Stimulated activated naive CD8-positive, alpha-beta T cell treated with anti-CD3 and anti-CD28 coated beads, Interleukin-15, Interleukin-2, amounts not matched to agents 100 ng/mL and 50 ng/mL, for 24 hours (primary cell): ENCODE measurements around the gene ADRA2B.

Experiments
- H3K27ac Mint-ChIP-seq: one replicate; pipeline ENCODE4 v1.8.0; 2021; ENCODE audit warnings: mild to moderate bottlenecking, mixed read lengths
- H3K27me3 Mint-ChIP-seq: one replicate; pipeline ENCODE4 v1.8.0; 2021; ENCODE audit warnings: mixed read lengths
- H3K36me3 Mint-ChIP-seq: one replicate; pipeline ENCODE4 v1.8.0; 2021; ENCODE audit warnings: low read depth, mixed read lengths
- H3K4me1 Mint-ChIP-seq: one replicate; pipeline ENCODE4 v1.8.0; 2021; ENCODE audit warnings: low read depth, mixed read lengths
- H3K4me3 Mint-ChIP-seq: one replicate; pipeline ENCODE4 v1.8.0; 2021; ENCODE audit warnings: mild to moderate bottlenecking, mixed read lengths
- H3K9me3 Mint-ChIP-seq: one replicate; pipeline ENCODE4 v1.8.0; 2021; ENCODE audit warnings: mixed read lengths

ADRA2B gene

DNA sequence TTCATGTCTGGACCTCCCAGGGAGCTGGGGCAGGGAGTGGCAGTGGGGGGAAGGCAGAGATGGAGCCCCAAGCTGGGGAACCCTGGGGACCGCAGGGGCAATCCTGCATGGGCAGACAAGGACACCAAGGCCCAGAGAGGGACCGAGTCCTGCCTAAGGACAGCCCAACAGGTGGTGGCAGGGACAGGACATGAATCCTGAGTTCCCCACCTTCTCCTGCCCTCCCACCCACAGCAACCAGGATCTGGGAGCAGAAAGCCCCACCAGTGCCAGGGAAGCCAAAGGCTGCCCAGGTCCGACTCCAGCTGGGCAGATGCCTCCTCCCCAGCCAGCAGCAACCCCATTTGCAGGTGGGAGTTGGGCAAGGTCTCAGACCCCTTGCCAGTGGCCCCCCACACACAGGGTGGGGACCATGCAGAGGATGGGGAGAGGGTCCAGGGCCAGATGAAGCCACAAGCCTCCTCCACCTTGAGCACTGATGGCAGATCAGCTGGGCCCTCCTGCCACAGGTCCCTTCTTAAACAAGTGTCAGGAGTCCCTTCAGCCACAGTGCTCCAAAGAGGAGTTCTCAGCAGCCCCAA lies 6.3 kb downstream of the ADRA2B start:
- no peak overlapping the region for H3K4me3 Mint-ChIP-seq
- no peaks in the 10 kb centered on the region for H3K4me1 Mint-ChIP-seq
- H3K27me3 Mint-ChIP-seq: no peaks in the 10 kb centered on the region
- no peaks in the 10 kb centered on the region for H3K9me3 Mint-ChIP-seq
- no peak overlapping the region for H3K27ac Mint-ChIP-seq
- H3K36me3 Mint-ChIP-seq: no peaks in the 10 kb centered on the region

DNA sequence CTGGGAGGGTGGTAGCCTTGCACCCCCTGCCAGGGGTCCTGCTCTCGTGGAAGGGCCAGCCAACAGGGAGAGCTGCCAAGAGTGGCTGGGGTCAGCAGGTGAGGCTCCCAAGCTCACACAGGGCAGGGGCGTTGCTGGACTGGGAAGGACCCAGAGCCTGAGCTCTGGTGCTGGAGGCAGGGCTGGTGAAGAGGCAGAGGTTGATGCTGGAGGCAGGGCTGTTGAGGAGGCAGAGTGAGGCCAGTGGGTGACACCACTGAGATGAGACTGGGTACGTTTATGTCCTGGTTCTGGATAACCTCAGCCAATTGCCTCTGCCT lies 7.0 kb downstream of the ADRA2B start:
- H3K4me3 Mint-ChIP-seq: no peak overlapping the region
- no peaks in the 10 kb centered on the region for H3K9me3 Mint-ChIP-seq
- no peak overlapping the region for H3K27ac Mint-ChIP-seq
- H3K27me3 Mint-ChIP-seq: no peaks in the 10 kb centered on the region
- no peaks in the 10 kb centered on the region for H3K4me1 Mint-ChIP-seq
- H3K36me3 Mint-ChIP-seq: no peaks in the 10 kb centered on the region

DNA sequence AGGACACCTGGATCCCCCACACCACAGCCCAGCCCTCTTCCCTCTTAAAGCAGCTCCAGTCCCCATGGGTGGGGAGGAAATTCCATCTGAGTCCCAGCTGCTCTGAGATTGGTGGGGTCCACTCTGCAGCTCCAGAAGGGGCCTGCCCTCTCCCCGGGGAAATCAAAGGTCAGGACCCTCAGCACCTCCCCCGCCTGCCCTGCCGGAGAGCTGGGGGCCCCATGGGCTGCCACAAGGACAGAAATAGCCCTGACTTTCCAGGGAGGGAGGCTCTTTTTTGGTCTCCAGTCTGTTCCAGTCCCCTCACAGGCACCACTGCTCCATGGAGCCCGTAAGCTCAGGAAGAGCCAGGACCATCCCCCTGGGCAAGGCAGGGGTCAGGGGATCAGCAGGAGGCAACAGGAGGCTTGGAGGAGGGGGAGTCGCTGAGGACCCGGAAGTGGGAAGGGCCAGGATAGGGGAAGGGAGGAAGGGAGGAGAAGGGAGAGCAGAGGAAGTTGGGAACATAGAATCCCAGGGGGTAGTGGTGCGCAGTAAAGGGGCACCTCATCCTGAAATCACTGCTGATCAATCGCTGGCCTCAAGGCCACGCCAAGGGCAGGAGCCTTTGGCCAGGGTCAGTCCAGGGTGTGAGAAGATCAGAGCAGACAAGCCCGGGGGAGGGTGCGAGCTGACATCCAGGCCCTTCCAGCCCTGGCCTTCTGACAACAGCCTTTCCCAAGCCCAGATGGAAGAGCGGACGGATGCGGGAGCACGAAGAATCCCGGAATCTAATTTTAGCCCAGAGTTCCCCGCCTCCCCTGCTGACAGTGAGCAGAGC lies 7.6 kb downstream of the ADRA2B start:
- H3K36me3 Mint-ChIP-seq: no peaks in the 10 kb centered on the region
- H3K4me1 Mint-ChIP-seq: no peaks in the 10 kb centered on the region
- H3K9me3 Mint-ChIP-seq: no peaks in the 10 kb centered on the region
- no peaks in the 10 kb centered on the region for H3K27me3 Mint-ChIP-seq
- no peak overlapping the region for H3K27ac Mint-ChIP-seq
- H3K4me3 Mint-ChIP-seq: no peak overlapping the region

DNA sequence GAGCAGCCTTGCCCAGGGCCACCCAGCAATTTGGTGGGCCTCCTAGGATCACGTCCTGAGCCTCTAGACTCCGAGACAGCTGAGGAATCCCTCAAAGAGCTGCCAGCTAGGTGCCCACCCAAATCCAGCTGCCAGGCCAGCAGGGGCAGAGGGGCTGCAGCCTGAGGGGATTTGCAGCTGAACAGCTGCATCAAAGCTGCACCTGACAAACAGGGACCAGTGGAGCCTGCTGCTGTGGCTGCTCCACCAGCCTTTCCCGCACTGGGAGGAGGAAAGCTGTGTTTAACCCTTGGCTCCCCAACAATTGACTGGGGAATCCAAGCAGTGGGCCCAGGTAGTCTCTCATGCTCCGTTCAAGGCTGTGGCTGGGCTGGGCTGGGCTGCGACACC lies 8.2 kb downstream of the ADRA2B start:
- Mint-ChIP-seq H3K4me1 (no peaks in the 10 kb centered on the region), H3K27ac (no peak overlapping the region), H3K4me3 (no peak overlapping the region), H3K9me3 (no peaks in the 10 kb centered on the region), H3K27me3 (no peaks in the 10 kb centered on the region), H3K36me3 (no peaks in the 10 kb centered on the region)

DNA sequence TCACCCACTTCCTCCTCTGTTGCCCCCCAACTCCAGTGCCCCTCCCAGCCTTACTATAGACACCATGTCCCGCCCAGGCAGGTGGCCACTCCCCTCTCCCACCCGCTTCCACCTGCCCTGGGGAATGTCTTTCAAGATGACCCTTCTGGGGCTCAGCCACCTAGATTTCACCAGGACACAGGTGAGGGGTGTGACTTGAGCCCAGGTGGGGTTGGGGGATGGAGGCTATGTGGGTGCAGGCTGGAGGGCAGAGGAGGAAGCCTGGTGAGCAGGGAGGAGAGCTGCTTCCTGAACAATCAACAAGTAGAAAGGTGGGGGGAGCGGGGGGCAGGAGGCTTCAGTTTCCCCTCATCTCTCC lies 8.7 kb downstream of the ADRA2B start:
- Mint-ChIP-seq H3K36me3 (no peaks in the 10 kb centered on the region), H3K27ac (no peak overlapping the region), H3K9me3 (no peaks in the 10 kb centered on the region), H3K4me1 (no peaks in the 10 kb centered on the region), H3K27me3 (no peaks in the 10 kb centered on the region), H3K4me3 (no peak overlapping the region)

DNA sequence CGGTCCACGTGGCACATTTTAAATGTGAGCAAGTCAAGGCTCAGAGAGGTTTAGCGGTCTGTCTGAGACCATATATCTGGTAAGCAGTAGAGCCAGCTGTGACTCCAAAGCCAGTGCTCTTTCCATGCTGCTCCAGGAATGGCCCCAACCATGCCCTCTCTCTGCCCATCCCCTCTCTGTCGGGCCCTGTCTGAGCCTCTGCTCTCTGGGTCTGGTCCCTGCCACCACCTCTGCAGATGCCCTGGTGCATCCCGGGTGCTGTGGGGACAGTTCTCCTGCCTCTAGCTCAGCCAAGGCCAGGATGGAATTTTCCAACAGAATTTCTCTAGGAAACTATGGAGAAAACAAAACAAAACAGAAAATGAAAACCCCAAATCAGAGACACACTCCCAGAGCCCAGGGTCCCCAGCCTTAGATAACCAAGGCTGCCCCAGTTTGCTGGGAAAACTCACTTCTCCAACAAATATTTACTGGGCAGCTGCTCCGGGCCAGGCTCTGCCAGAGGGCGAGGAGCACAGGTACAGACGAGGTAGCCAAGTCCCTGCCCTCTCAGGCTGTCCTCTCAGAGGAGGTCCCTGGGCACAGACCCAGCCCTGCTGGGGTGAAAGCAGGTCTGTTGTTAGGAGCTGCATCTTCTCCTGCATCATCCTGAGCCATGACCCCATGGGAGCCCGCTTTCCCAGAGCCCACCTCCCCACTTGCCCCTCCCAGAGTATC lies 9.2 kb downstream of the ADRA2B start:
- no peak overlapping the region for H3K4me3 Mint-ChIP-seq
- H3K4me1 Mint-ChIP-seq: no peaks in the 10 kb centered on the region
- H3K36me3 Mint-ChIP-seq: no peaks in the 10 kb centered on the region
- H3K27ac Mint-ChIP-seq: no peak overlapping the region
- no peaks in the 10 kb centered on the region for H3K27me3 Mint-ChIP-seq
- H3K9me3 Mint-ChIP-seq: no peaks in the 10 kb centered on the region

DNA sequence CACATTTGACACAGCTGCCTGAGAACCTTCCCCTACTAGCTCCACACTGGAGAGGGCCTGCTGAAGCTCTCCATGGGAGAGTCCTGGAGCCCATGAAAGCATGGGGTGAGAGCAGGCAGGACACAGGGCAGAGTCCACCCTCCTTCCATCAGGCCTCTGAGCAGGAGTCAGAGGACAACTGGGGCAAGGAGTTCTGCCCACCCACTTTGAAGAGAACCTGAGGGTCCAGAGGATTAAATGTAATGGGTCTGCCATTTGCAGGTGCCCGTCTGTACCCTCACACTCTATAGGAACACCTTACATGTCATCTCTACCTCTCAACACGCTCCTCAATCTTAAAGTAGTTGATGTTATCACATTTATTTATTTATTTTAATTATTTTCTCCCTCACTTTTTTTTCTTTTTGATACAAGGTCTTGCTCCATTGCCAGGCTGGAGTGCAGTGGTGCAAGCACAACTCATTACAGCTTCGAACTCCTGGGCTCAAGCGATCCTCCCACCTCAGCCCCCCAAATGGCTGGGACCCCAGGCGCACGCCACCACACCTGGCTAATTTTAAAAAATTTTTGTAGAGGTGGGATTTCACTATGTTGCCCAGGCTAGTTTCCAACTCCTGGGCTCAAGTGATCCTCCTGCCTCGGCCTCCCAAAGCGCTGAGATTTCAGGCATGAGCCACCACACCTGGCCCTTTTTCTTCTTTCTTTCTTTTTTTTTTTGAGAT lies 10.2 kb downstream of the ADRA2B start:
- H3K27ac Mint-ChIP-seq: no peak overlapping the region
- H3K27me3 Mint-ChIP-seq: no peaks in the 10 kb centered on the region
- H3K9me3 Mint-ChIP-seq: no peaks in the 10 kb centered on the region
- no peaks in the 10 kb centered on the region for H3K4me1 Mint-ChIP-seq
- H3K36me3 Mint-ChIP-seq: no peaks in the 10 kb centered on the region
- H3K4me3 Mint-ChIP-seq: no peak overlapping the region

DNA sequence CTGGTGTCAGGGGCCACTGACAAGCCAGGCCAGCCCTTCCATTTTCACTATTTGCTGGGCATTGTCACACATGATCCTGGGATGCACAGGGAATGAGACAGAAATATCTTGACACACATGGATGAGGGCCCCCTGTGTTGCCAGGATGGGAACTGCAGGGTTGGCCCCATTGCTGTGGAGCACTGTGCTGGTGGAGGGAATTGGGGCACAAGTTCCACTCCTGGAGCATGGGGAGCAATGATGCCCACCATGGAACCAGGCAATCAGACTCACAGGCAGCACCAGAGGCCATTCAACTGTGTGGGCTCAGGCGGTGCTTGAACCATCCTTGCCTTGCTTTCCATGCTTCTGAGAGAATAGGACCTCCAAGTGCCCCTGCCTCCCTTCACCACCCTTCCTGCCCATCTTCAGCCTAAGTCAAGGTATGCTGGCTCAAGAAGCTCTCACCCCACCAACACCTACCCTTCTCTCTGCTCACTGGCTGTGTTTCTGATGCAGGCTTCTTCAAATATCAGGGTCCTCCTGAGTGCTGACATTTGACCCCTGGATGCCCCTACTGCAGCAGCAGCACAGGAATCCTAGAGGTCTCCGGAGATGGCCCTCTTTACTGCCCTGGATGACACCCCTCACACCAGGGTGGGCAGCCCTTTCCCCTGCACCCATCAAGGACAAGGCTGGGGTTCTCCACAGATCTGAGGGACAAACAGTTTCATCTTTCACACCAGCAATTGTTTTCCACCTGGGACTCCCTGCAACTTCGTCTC lies 11.0 kb downstream of the ADRA2B start:
- Mint-ChIP-seq H3K27me3 (no peaks in the 10 kb centered on the region), H3K36me3 (no peaks in the 10 kb centered on the region), H3K4me1 (no peaks in the 10 kb centered on the region), H3K9me3 (no peaks in the 10 kb centered on the region), H3K4me3 (no peak overlapping the region), H3K27ac (no peak overlapping the region)

DNA sequence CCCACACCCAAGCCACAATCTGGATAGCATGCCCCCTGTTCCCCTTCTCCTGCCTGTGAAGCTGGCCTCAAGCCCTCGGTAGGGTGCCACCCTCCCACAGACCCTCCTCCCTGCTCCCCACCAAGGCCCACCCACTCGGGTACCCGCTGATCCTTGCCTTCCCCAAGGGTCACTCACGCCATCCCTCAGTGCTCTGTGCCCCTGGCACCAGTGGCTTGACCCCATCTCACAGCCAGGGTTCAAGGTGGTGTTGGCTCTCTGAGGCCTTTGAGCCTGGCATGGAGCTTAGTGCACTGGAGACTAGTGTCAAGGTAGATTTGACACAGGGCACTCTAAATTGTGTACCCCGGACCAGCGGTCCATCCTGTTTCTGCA lies 11.9 kb downstream of the ADRA2B start:
- Mint-ChIP-seq H3K27ac (no peak overlapping the region), H3K9me3 (no peaks in the 10 kb centered on the region), H3K4me1 (no peaks in the 10 kb centered on the region), H3K4me3 (no peak overlapping the region), H3K27me3 (no peaks in the 10 kb centered on the region), H3K36me3 (no peaks in the 10 kb centered on the region)

DNA sequence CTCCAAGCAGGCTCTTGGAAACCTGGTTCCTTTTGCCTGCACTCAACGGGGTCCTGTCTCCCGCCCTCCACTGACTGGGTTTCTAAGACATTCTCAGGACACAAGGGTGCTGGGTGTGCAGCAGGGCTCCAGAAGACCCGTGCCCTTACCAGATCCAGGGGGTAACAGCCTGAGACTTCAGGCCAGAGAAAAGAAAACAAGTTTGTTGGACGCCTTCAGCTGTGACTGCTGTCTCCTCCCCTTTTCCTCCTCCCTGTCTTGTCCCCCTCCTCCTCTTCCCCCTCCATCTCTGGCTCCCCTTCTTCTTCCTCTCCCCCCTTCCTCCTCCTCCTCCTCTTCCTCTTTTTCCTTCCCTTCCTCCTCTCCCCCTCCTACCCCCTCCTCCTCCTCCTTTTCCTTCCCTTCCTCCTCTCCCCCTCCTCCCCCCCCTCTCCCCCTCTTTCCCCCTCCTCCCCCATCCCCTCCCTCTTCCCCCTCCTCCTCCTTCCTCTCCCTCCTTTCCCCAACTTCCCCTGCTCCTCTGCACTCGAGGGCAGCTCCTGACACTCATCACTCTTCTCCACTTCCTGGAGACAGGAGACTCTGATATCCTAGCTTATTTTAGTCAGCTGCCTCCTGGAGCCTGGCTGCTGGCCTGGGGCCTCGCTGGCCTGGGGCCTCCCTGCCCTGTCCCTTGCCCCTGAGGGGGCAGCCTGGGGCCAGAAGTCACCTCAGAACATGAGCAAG lies 12.4 kb downstream of the ADRA2B start:
- no peaks in the 10 kb centered on the region for H3K4me1 Mint-ChIP-seq
- H3K9me3 Mint-ChIP-seq: no peaks in the 10 kb centered on the region
- H3K36me3 Mint-ChIP-seq: no peaks in the 10 kb centered on the region
- H3K27ac Mint-ChIP-seq: no peak overlapping the region
- no peaks in the 10 kb centered on the region for H3K27me3 Mint-ChIP-seq
- no peak overlapping the region for H3K4me3 Mint-ChIP-seq

DNA sequence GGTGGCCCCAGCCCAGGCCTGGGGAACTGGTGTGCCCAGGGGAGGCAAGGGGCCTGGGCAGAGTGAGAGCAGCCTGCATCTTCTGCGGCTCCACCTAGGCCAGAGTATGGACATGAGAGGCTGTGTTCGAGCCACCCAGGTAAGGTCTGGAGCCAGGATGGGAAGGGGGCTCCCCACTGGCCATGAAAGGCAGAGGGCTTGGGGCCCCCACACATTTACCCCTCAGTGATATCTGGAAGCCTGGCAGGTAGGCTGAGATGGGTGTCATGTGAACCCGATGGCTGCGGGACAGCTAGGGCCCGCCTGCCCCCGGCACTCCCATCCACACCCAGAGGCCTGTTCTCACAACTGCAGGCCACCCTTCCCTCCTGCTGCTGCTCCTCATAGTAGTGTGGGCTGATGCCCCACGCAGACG lies 13.2 kb downstream of the ADRA2B start:
- no peaks in the 10 kb centered on the region for H3K9me3 Mint-ChIP-seq
- H3K27me3 Mint-ChIP-seq: no peaks in the 10 kb centered on the region
- H3K36me3 Mint-ChIP-seq: no peaks in the 10 kb centered on the region
- no peaks in the 10 kb centered on the region for H3K4me1 Mint-ChIP-seq
- H3K4me3 Mint-ChIP-seq: no peak overlapping the region
- H3K27ac Mint-ChIP-seq: no peak overlapping the region

DNA sequence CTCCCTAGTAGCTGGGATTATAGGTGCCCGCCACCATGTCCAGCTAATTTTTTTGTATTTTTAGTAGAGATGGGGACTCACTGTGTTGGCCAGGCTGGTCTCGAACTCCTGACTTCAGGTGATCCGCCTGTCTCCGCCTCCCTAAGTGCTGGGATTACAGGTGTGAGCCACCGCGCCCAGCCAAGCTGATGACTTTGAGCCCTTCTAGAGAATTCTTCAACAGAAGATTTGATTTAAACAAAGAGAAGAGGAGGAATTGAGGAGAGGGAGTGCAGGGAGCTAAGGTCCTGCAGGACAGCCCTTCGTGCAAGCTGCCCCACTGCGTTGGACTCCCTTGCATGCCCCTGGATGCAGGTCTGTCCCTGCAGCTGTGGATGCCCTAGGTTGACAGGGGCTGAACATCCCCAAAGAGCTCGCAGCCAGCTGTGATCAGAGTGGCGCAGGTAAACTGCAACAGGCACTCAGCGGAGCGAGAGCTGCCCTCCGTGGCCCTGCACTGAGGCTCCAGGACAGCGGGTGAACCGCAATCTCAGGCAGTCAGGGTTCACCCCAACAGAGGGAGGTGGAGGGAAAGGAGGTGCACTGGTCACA lies 13.7 kb downstream of the ADRA2B start:
- no peaks in the 10 kb centered on the region for H3K36me3 Mint-ChIP-seq
- H3K4me1 Mint-ChIP-seq: no peaks in the 10 kb centered on the region
- no peak overlapping the region for H3K27ac Mint-ChIP-seq
- no peaks in the 10 kb centered on the region for H3K9me3 Mint-ChIP-seq
- no peaks in the 10 kb centered on the region for H3K27me3 Mint-ChIP-seq
- H3K4me3 Mint-ChIP-seq: no peak overlapping the region

DNA sequence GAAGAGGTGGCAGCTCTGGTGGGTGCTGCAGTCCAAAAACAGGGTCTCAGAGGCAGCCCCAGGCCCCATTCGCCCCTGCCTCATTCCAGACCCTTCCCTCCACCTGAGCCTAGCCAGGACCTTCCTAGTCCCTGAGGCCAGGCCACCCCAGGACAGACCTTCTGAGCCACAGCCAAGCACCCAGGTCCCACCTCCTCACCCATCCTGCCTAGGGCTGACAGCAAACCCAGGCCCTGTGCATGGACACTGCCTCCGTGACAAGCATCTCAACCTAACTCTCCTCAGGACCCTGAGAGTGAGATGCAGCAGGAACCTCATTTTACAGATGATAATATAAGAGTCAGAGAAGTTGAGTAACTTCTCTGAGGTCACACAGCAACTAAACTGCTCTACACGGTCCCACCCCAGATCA lies 15.5 kb downstream of the ADRA2B start:
- Mint-ChIP-seq H3K9me3 (no peaks in the 10 kb centered on the region), H3K27ac (no peak overlapping the region), H3K36me3 (no peaks in the 10 kb centered on the region), H3K4me1 (no peaks in the 10 kb centered on the region), H3K4me3 (no peak overlapping the region), H3K27me3 (no peaks in the 10 kb centered on the region)
